Nephron progenitor cell (in vitro differentiated cells): ENCODE data around the gene VWA8.
"Not testable (repeated sequence)": the region's sequence is repeated elsewhere in the genome, so short reads cannot be mapped to it uniquely, and the experiment has no call there.

Source experiments
- DNase-seq: peaks from one replicate; pipeline ENCODE4 v3.0.0; 2021
- H3K27ac Mint-ChIP-seq: 2 replicates; pipeline ENCODE4 v1.8.0; 2021; ENCODE audit warnings: mild to moderate bottlenecking, moderate library complexity, mixed read lengths
- H3K27me3 Mint-ChIP-seq: 2 replicates; pipeline ENCODE4 v1.8.0; 2021; ENCODE audit warnings: mild to moderate bottlenecking, low read depth, mixed read lengths; ENCODE audit not compliant: poor library complexity
- H3K36me3 Mint-ChIP-seq: 2 replicates; pipeline ENCODE4 v1.8.0; 2021; ENCODE audit warnings: low read depth, mixed read lengths
- H3K4me1 Mint-ChIP-seq: 2 replicates; pipeline ENCODE4 v1.8.0; 2021; ENCODE audit warnings: mixed read lengths
- H3K4me3 Mint-ChIP-seq: 2 replicates; pipeline ENCODE4 v1.8.0; 2021; ENCODE audit warnings: mild to moderate bottlenecking, moderate library complexity, mixed read lengths
- H3K9me3 Mint-ChIP-seq: 2 replicates; pipeline ENCODE4 v1.8.0; 2021; ENCODE audit warnings: mild to moderate bottlenecking, moderate library complexity, mixed read lengths
- TF ChIP-seq, protein P1 (sequence below): fragments of 200-600 bp; sonication (generic); IDR thresholded peaks from 2 replicates; pipeline ENCODE4 v1.5.0; 2021; ENCODE audit warnings: antibody characterized with exemption

Gene VWA8

DNA sequence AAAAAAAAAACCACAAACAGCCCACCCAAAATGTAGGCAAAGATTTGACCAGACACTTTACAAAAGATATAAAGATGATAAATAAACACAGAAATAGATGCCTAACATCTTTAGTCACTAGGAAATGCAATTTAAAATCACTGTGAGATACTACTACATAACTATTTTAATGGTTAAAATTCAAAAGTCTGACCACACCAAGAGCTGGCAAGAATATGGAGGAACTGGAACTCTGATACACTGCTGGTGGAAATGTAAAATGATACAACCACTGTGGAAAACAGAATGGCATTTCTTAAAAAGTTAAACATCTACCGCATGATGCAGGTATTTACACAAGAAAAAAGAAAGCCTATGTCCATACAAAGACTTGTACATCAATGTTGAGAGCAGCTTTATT is 26.8 kb downstream of the VWA8 start:
- DNase-seq = no peak
- H3K36me3 Mint-ChIP-seq = peaks cover 52% of the 10 kb centered on the region
- H3K27ac Mint-ChIP-seq = no peak overlapping the region
- H3K9me3 Mint-ChIP-seq = peaks cover 14% of the 10 kb centered on the region
- H3K4me3 Mint-ChIP-seq = no peak overlapping the region
- H3K27me3 Mint-ChIP-seq = no peaks in the 10 kb centered on the region
- TF ChIP-seq, protein P1, sequence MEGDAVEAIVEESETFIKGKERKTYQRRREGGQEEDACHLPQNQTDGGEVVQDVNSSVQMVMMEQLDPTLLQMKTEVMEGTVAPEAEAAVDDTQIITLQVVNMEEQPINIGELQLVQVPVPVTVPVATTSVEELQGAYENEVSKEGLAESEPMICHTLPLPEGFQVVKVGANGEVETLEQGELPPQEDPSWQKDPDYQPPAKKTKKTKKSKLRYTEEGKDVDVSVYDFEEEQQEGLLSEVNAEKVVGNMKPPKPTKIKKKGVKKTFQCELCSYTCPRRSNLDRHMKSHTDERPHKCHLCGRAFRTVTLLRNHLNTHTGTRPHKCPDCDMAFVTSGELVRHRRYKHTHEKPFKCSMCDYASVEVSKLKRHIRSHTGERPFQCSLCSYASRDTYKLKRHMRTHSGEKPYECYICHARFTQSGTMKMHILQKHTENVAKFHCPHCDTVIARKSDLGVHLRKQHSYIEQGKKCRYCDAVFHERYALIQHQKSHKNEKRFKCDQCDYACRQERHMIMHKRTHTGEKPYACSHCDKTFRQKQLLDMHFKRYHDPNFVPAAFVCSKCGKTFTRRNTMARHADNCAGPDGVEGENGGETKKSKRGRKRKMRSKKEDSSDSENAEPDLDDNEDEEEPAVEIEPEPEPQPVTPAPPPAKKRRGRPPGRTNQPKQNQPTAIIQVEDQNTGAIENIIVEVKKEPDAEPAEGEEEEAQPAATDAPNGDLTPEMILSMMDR = no peak
- no peaks in the 10 kb centered on the region for H3K4me1 Mint-ChIP-seq

GRCh38 chr13:41931337-41931736 is 29.6 kb downstream of the VWA8 start:
- Mint-ChIP-seq H3K36me3 (peaks cover 68% of the 10 kb centered on the region), H3K9me3 (peaks cover 26% of the 10 kb centered on the region), H3K4me3 (no peak overlapping the region), H3K27ac (no peak overlapping the region), H3K27me3 (no peaks in the 10 kb centered on the region), H3K4me1 (no peaks in the 10 kb centered on the region)
- TF ChIP-seq, protein P1 = no peak
- no peak for DNase-seq

DNA sequence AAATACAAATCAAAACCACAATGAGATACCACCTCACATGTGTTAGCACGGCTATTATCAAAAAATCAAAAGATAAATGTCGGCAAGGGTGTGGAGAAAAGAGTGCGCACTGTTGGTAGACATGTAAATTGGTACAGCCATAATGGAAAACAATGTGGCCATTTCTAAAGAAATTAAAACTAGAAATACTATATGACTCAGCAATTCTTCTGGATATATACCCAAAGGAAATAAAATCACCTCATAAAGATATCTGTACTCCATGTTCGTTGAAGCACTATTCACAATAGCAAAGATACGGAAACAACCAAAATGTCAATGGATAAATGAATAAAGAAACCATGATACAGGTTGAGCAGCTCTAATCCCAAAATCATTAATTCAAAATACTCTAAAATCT is 30.8 kb downstream of the VWA8 start:
- peaks cover 32% of the 10 kb centered on the region for H3K9me3 Mint-ChIP-seq
- no peak overlapping the region for H3K4me3 Mint-ChIP-seq
- TF ChIP-seq, protein P1 = no peak
- no peaks in the 10 kb centered on the region for H3K27me3 Mint-ChIP-seq
- H3K27ac Mint-ChIP-seq = no peak overlapping the region
- H3K36me3 Mint-ChIP-seq = peaks cover 74% of the 10 kb centered on the region
- no peak for DNase-seq
- no peaks in the 10 kb centered on the region for H3K4me1 Mint-ChIP-seq

GRCh38 chr13:41928323-41928722 is 32.6 kb downstream of the VWA8 start:
- TF ChIP-seq, protein P1 = no peak
- H3K27ac Mint-ChIP-seq = no peak overlapping the region

DNA sequence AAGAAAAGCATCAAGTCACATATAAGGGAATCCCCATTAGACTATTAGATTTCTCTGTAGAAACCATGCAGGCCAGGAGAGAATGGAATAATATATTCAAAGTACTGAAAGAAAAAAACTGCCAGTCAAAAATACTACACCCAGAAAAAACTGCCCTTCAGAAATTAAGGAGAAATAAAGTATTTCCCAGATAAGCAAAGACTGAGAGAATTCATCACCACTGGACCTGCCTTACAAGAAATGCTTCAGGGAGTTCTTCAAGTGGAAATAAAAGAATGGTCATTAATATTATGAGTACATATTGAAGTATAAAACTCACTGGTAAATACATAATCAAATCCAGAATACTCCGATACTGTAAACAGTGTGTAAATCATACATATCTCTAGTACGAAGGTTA is 35.9 kb downstream of the VWA8 start:
- TF ChIP-seq, protein P1 = no peak
- Mint-ChIP-seq H3K27me3 (no peaks in the 10 kb centered on the region), H3K4me3 (no peak overlapping the region), H3K4me1 (peaks cover 7% of the 10 kb centered on the region), H3K27ac (no peak overlapping the region), H3K36me3 (peaks cover 90% of the 10 kb centered on the region), H3K9me3 (peaks cover 56% of the 10 kb centered on the region)
- DNase-seq = no peak

More at GRCh38 chr13:41928323-41928722, 32.6 kb downstream of the VWA8 start:
- no peak for DNase-seq
- peaks cover 39% of the 10 kb centered on the region for H3K9me3 Mint-ChIP-seq
- H3K4me3 Mint-ChIP-seq = no peak overlapping the region
- no peaks in the 10 kb centered on the region for H3K4me1 Mint-ChIP-seq
- peaks cover 79% of the 10 kb centered on the region for H3K36me3 Mint-ChIP-seq
- no peaks in the 10 kb centered on the region for H3K27me3 Mint-ChIP-seq

GRCh38 chr13:41922894-41923293 is 38.0 kb downstream of the VWA8 start:
- not testable (repeated sequence) for H3K4me3 Mint-ChIP-seq, H3K27ac Mint-ChIP-seq, DNase-seq, H3K27me3 Mint-ChIP-seq
- peaks cover 50% of the 10 kb centered on the region for H3K9me3 Mint-ChIP-seq
- peaks cover 15% of the 10 kb centered on the region for H3K4me1 Mint-ChIP-seq
- peaks cover 74% of the 10 kb centered on the region for H3K36me3 Mint-ChIP-seq
